HUES48 (cell line): Measurements from ENCODE around the gene IQCM.
"Not testable (repeated sequence)": the region's sequence is repeated elsewhere in the genome, so short reads cannot be mapped to it uniquely, and the experiment has no call there.

Experiments
- H3K27ac ChIP-seq: one replicate; pipeline ENCODE4 v1.7.0; 2013; ENCODE audit warnings: low read depth, low read length, inconsistent platforms
- H3K27me3 ChIP-seq: 2 replicates; pipeline ENCODE4 v1.6.1; 2013; ENCODE audit warnings: mild to moderate bottlenecking, low read length; ENCODE audit not compliant: control insufficient read depth, insufficient read depth
- H3K36me3 ChIP-seq: 2 replicates; pipeline ENCODE4 v1.6.1; 2013; ENCODE audit warnings: low read length; ENCODE audit not compliant: control insufficient read depth, insufficient read depth
- H3K4me1 ChIP-seq: 2 replicates; pipeline ENCODE4 v1.6.1; 2013; ENCODE audit warnings: mild to moderate bottlenecking, low read length; ENCODE audit not compliant: control insufficient read depth, insufficient read depth
- H3K4me3 ChIP-seq: 2 replicates; pipeline ENCODE4 v1.5.1; 2013; ENCODE audit warnings: mild to moderate bottlenecking, low read depth, low read length
- H3K9ac ChIP-seq: 2 replicates; pipeline ENCODE4 v1.6.1; 2013; ENCODE audit warnings: mild to moderate bottlenecking, low read depth, low read length, moderate library complexity
- H3K9me3 ChIP-seq: 2 replicates; pipeline ENCODE4 v1.6.1; 2013; ENCODE audit warnings: low read length; ENCODE audit not compliant: control insufficient read depth, insufficient read depth

The IQCM gene

GRCh38 chr4:149521611-149522425 lies 293.8 kb downstream of the IQCM start:
- H3K4me1 ChIP-seq, result no peaks in the 10 kb centered on the region
- no peaks in the 10 kb centered on the region for H3K9me3 ChIP-seq
- no peak overlapping the region for H3K4me3 ChIP-seq
- H3K27ac ChIP-seq, result no peak overlapping the region
- no peak overlapping the region for H3K9ac ChIP-seq
- H3K27me3 ChIP-seq, result no peaks in the 10 kb centered on the region
- no peaks in the 10 kb centered on the region for H3K36me3 ChIP-seq

- Histone ChIP-seq H3K4me1 (no peaks in the 10 kb centered on the region), H3K9ac (no peak overlapping the region), H3K9me3 (no peaks in the 10 kb centered on the region), H3K27ac (no peak overlapping the region), H3K36me3 (no peaks in the 10 kb centered on the region), H3K4me3 (no peak overlapping the region), H3K27me3 (no peaks in the 10 kb centered on the region)
Measured at GRCh38 chr4:149518471-149518870, 297.2 kb downstream of the IQCM start.

- Histone ChIP-seq H3K9ac (no peak overlapping the region), H3K9me3 (peaks cover 9% of the 10 kb centered on the region), H3K27me3 (no peaks in the 10 kb centered on the region), H3K36me3 (no peaks in the 10 kb centered on the region), H3K4me3 (no peak overlapping the region), H3K27ac (no peak overlapping the region), H3K4me1 (no peaks in the 10 kb centered on the region)
Measured at GRCh38 chr4:149513081-149513480, 302.6 kb downstream of the IQCM start.

GRCh38 chr4:149512501-149512900 lies 303.1 kb downstream of the IQCM start:
- Histone ChIP-seq H3K27me3 (no peaks in the 10 kb centered on the region), H3K4me1 (no peaks in the 10 kb centered on the region), H3K4me3 (no peak overlapping the region), H3K36me3 (no peaks in the 10 kb centered on the region), H3K27ac (no peak overlapping the region), H3K9ac (no peak overlapping the region), H3K9me3 (peaks cover 13% of the 10 kb centered on the region)

GRCh38 chr4:149511558-149512298 lies 303.9 kb downstream of the IQCM start:
- no peak overlapping the region for H3K9ac ChIP-seq
- no peaks in the 10 kb centered on the region for H3K36me3 ChIP-seq
- H3K27ac ChIP-seq, result no peak overlapping the region
- peaks cover 14% of the 10 kb centered on the region for H3K9me3 ChIP-seq
- no peaks in the 10 kb centered on the region for H3K27me3 ChIP-seq
- no peaks in the 10 kb centered on the region for H3K4me1 ChIP-seq
- no peak overlapping the region for H3K4me3 ChIP-seq

GRCh38 chr4:149507309-149507708 lies 308.3 kb downstream of the IQCM start:
- not testable (repeated sequence) for H3K9ac ChIP-seq, H3K4me1 ChIP-seq, H3K27me3 ChIP-seq, H3K27ac ChIP-seq, H3K36me3 ChIP-seq, H3K4me3 ChIP-seq
- H3K9me3 ChIP-seq, result peaks cover 16% of the 10 kb centered on the region

GRCh38 chr4:149500806-149501205 lies 314.8 kb downstream of the IQCM start:
- H3K9me3 ChIP-seq, result peaks cover 2% of the 10 kb centered on the region; the same call in 1 of the 2 replicates
- H3K36me3 ChIP-seq, result no peaks in the 10 kb centered on the region
- H3K4me3 ChIP-seq, result no peak overlapping the region
- H3K27ac ChIP-seq, result no peak overlapping the region
- H3K9ac ChIP-seq, result no peak overlapping the region
- H3K27me3 ChIP-seq, result no peaks in the 10 kb centered on the region
- H3K4me1 ChIP-seq, result no peaks in the 10 kb centered on the region

GRCh38 chr4:149499726-149500125 lies 315.9 kb downstream of the IQCM start:
- Histone ChIP-seq H3K36me3 (no peaks in the 10 kb centered on the region), H3K9ac (no peak overlapping the region), H3K27me3 (no peaks in the 10 kb centered on the region), H3K4me1 (no peaks in the 10 kb centered on the region), H3K9me3 (peaks cover 2% of the 10 kb centered on the region; the same call in 1 of the 2 replicates), H3K4me3 (no peak overlapping the region), H3K27ac (no peak overlapping the region)

- H3K9ac ChIP-seq, result no peak overlapping the region
- no peak overlapping the region for H3K27ac ChIP-seq
- no peaks in the 10 kb centered on the region for H3K36me3 ChIP-seq
- H3K4me3 ChIP-seq, result no peak overlapping the region
- H3K27me3 ChIP-seq, result no peaks in the 10 kb centered on the region
- peaks cover 4% of the 10 kb centered on the region for H3K4me1 ChIP-seq
- H3K9me3 ChIP-seq, result peaks cover 2% of the 10 kb centered on the region; the same call in 1 of the 2 replicates
Measured at GRCh38 chr4:149498246-149498645, 317.4 kb downstream of the IQCM start.

- Histone ChIP-seq H3K27me3 (no peaks in the 10 kb centered on the region), H3K9ac (no peak overlapping the region), H3K4me3 (no peak overlapping the region), H3K4me1 (peaks cover 5% of the 10 kb centered on the region), H3K36me3 (no peaks in the 10 kb centered on the region), H3K27ac (no peak overlapping the region), H3K9me3 (peaks cover 2% of the 10 kb centered on the region; the same call in 1 of the 2 replicates)
Measured at GRCh38 chr4:149493492-149493891, 322.2 kb downstream of the IQCM start.

- Histone ChIP-seq H3K27ac (no peak overlapping the region), H3K36me3 (no peaks in the 10 kb centered on the region), H3K4me1 (peaks cover 5% of the 10 kb centered on the region), H3K27me3 (no peaks in the 10 kb centered on the region), H3K9ac (no peak overlapping the region), H3K9me3 (no peaks in the 10 kb centered on the region), H3K4me3 (no peak overlapping the region)
Measured at GRCh38 chr4:149489321-149489720, 326.3 kb downstream of the IQCM start.
